ENCODE data around the gene STRC.
"Not testable (repeated sequence)": the region's sequence is repeated elsewhere in the genome, so short reads cannot be mapped to it uniquely, and the experiment has no call there.

DNA sequence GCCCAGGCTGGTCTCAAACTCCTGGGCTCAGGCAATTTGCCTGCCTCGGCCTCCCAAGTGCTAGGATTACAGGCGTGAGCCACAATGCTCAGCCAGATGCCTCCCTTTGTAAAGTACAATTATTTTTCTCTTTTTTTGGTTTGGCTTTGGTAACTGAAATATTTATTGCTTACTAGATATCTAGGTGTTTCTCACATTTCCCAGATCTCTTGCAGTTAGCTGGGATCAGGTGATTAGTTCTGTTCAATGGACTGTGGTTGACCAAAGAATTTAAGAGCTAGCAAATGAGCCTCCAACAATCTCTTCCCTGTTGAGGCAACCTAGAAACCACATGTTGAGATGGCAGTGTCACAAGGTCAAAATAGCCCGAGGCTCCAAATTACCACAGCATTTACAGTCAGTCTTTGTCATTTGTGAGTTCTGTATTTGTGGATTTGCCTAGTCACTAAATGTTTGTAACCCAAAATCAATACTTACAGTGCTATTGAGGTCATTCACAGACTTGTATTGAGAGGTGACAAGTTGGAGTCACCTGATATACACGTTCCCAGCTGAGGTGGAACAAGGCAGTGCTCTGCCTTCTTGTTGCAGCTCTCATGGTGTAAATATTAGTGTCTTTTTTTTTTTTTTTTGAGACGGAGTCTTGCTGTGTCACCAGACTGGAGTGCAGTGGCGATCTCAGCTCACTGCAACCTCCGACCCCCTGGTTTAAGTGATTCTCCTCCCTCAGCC, 3.6 kb upstream of the STRC start:
- TF ChIP-seq, protein P1, sequence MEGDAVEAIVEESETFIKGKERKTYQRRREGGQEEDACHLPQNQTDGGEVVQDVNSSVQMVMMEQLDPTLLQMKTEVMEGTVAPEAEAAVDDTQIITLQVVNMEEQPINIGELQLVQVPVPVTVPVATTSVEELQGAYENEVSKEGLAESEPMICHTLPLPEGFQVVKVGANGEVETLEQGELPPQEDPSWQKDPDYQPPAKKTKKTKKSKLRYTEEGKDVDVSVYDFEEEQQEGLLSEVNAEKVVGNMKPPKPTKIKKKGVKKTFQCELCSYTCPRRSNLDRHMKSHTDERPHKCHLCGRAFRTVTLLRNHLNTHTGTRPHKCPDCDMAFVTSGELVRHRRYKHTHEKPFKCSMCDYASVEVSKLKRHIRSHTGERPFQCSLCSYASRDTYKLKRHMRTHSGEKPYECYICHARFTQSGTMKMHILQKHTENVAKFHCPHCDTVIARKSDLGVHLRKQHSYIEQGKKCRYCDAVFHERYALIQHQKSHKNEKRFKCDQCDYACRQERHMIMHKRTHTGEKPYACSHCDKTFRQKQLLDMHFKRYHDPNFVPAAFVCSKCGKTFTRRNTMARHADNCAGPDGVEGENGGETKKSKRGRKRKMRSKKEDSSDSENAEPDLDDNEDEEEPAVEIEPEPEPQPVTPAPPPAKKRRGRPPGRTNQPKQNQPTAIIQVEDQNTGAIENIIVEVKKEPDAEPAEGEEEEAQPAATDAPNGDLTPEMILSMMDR (IDR thresholded peaks at IDR 0.05), result not testable (repeated sequence)
- not testable (repeated sequence) for TF ChIP-seq POLR2A (IDR thresholded peaks at IDR 0.05)

Data from breast epithelium (tissue), 3 donors.